GM19455 (cell line): ENCODE data around the gene CCDC88B.
A peak's percentile ranks its signal among the peaks of the same experiment; 100 is the strongest.

Source experiments
- ATAC-seq: cut with Tn5 transposase; IDR thresholded peaks from one replicate; pipeline ENCODE4 v1.9.1; 2021; ENCODE audit not compliant: unreplicated experiment

CCDC88B gene, protein sequence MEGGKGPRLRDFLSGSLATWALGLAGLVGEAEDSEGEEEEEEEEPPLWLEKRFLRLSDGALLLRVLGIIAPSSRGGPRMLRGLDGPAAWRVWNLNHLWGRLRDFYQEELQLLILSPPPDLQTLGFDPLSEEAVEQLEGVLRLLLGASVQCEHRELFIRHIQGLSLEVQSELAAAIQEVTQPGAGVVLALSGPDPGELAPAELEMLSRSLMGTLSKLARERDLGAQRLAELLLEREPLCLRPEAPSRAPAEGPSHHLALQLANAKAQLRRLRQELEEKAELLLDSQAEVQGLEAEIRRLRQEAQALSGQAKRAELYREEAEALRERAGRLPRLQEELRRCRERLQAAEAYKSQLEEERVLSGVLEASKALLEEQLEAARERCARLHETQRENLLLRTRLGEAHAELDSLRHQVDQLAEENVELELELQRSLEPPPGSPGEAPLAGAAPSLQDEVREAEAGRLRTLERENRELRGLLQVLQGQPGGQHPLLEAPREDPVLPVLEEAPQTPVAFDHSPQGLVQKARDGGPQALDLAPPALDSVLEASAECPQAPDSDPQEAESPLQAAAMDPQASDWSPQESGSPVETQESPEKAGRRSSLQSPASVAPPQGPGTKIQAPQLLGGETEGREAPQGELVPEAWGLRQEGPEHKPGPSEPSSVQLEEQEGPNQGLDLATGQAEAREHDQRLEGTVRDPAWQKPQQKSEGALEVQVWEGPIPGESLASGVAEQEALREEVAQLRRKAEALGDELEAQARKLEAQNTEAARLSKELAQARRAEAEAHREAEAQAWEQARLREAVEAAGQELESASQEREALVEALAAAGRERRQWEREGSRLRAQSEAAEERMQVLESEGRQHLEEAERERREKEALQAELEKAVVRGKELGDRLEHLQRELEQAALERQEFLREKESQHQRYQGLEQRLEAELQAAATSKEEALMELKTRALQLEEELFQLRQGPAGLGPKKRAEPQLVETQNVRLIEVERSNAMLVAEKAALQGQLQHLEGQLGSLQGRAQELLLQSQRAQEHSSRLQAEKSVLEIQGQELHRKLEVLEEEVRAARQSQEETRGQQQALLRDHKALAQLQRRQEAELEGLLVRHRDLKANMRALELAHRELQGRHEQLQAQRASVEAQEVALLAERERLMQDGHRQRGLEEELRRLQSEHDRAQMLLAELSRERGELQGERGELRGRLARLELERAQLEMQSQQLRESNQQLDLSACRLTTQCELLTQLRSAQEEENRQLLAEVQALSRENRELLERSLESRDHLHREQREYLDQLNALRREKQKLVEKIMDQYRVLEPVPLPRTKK (N-terminal part only)

GRCh38 chr11:64339754-64340408, at the start of gene CCDC88B:
Gene CCDC88B, plus strand, starts transcription at chr11:64340204. Its CDS starts 63 bp downstream, at chr11:64340267.
- ATAC-seq: peak; percentile 49

GRCh38 chr11:64290352-64291261, 49.4 kb upstream of the CCDC88B start:
- ATAC-seq: no peak

DNA sequence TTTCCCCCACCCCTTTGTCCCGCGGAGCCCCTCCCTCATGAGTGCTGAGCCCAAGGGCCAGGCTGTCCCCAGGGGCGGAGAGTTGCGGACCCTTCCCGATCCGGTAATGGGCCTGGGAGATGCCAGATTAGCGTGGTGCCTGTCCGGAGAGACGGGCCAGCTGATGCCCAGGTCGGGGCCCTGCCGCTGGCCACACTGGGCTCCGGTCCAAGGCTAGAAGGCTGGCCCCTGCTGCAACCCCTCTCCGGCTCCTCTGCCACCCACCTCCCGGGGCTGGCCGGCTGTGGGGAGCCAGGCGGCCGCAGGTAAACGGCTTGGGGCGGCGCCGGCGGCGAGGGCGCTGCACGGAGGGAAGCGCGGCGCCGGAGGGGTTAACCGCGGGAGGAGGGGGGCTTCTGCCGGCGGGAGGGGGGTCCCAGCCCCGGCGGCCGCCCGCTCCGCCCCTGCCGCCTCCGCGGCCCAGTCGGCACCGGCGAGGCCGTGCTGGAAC, 48.7 kb upstream of the CCDC88B start, which contains the start of gene KCNK4:
KCNK4 (plus strand) TSS at position 41 of the 490 bp plus-strand sequence. CDS start 1,717 bp downstream, outside the sequence.
- no peak for ATAC-seq

DNA sequence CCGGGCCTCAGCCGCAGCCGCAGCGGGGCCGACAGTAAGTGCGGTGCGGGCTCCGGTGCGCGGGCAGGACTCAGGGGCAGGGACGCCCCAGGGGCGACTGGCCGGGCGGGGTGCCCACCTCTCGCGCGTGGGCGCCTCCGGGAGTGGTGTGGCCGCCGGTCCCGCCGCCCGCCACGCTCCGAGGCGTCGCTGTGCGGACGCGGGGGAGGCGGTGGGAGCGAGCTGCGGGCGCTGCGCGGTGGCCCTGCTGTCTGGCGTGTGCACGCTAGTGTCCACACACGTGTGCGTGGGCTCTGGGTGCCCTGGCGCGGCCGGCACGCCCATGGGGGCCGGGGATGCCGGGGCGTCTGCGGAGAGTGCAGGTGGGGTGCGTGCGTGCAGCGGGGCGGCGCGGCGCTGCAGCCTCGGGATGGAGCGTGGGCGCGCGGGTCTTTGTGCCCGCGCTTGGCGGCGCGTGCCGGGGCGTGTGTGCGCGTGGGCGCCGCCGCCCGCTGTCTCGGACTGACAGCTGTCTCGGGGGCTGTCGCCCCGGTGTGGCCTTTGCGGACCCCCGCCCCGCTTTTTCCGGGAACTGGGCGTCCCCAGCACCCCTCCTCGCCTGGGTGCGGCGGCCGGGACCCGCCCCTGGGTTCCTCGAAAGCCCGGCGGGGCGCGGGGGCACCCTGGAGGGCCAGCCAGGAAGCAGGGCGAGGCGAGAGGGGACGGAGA, 48.1 kb upstream of the CCDC88B start:
- ATAC-seq: no peak

DNA sequence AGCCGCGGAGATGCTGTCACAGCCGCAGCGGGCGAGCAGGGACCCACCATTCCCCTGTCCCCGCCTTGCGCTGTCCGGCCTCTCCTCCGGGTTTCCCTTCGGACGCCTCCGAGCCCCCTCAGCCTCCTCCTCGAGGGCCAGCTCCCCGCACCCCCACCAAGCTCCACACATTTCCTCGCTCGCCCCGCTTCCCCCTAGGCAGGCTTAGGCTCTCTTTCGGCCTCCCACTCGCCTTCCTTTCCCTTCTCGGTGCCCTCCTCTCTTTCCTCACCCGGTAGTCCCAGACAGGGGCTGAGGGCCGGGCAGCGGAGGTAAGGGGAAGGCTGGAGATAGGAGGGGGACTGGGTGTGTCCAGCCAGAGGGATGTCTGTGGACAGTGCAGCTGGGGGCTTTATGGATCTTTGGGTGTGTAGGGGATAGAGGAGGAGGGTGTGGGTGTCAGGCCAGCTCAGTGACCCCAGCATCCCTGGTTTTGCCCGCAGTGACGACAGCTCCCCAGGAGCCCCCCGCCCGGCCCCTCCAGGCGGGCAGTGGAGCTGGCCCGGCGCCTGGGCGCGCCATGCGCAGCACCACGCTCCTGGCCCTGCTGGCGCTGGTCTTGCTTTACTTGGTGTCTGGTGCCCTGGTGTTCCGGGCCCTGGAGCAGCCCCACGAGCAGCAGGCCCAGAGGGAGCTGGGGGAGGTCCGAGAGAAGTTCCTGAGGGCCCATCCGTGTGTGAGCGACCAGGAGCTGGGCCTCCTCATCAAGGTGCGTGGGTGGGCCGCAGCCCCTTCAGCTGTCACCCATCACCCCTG, 47.3 kb upstream of the CCDC88B start:
- no peak for ATAC-seq

- no peak for ATAC-seq
Measured at GRCh38 chr11:64294774-64295173, 45.2 kb upstream of the CCDC88B start.

DNA sequence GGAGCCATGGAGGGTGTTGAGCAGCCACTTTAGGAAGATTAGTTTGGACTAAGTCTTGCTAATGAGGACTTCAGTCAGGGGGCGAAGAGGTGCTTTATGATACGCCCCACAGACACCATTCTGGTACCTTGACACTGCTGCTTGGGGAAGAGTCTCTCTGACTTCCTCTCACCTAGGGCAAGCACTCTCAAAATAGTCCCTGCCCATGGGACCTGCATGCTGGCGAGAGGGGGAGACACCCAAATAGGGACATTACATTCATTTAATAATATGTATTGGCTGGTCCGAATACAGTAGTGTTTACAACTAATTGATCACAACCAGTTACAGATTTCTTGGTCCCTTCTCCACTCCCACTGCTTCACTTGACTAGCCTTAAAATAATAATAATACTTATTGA, 44.2 kb upstream of the CCDC88B start:
- no peak for ATAC-seq

DNA sequence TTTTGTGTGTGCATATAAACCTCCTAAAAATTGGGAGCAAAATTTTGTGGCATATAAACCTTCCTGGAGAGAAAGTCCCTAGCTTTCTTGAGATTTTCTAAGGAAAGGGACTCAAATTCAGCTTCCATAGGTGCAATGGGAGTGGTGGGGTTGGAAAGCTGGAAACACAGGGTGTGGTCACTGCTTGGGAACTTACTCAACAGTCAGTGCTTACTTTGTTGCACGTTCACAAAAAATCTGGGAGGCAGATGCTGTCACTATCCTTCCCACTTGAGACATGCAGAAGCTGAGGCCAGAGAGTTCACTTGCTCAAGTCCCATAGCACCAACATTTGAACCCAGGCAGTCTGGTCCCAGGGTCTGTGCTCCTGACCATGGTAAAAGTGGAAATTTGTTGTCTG, 43.8 kb upstream of the CCDC88B start:
- no peak for ATAC-seq

- no peak for ATAC-seq
Measured at GRCh38 chr11:64296830-64297698, 42.9 kb upstream of the CCDC88B start.

DNA sequence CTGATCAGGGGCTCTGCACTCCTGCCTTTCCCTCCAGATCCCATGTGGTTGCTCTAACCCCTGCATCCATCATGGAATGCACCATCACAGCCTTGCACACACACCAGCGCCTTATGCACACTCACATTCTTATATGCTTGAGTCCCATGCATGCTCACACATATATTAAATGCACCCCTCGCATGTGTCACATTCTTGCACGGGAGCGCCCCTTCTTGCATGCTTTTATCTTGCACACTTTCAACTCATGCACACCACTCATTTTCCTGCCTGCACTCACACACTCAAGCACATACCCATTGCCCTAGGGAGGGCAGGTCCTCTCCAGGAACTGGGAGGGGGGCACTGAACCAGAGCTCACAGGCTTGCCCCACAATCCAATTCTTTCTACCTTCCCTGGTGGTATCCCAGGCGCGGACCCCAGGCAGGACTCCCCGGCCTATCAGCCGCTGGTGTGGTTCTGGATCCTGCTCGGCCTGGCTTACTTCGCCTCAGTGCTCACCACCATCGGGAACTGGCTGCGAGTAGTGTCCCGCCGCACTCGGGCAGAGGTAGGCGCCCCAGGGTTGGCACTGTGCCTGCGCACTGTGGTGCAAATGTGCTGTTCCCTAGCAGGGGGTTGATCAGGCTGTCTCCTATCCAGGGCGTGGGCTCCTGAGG, 42.2 kb upstream of the CCDC88B start:
- ATAC-seq: no peak

- no peak for ATAC-seq
Measured at GRCh38 chr11:64298966-64299846, 40.8 kb upstream of the CCDC88B start.

DNA sequence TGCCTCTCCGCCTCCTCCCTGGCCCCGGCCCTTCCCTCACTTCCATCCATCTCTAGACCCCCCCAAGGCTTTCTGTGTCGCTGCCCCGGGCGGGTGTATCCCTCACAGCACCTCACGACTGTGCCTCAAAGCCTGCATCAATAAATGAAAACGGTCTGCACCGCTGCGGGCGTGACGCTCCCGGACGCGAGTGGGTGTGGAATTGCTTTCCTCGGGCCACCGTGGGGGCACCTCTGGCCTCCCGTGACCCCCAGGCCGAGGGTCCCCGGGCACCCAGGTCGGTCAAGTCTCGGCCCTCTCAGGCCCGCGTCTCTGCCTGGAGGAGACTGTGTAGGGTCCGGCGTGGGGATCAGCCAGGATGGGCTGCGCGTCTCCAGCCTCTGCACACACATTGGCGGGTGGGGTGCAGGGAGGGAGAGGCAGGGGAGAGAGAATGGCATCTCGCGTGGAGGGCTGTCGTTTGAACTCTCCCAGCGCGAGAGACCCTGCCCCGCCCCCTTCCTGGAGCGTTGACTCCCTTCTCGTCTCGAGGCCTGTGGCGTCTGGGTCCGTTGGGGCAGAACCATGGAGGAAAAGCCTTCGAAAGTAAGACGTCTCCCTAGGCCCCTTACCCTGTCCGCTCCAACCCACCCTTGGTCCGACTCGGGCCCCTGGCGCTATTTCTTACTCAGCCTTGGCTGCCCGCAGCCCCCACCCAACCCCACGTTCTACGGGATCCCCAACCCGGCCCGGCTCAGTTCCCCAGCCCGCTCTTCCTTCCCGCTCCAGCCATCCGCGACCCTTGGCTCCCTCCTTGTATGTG, 40.0 kb upstream of the CCDC88B start, which contains the start of gene CATSPERZ:
CATSPERZ (plus strand) TSS at position 512 of the 802 bp plus-strand sequence; CDS start at position 565, 53 bp downstream.
- no peak for ATAC-seq

- ATAC-seq: no peak
Measured at GRCh38 chr11:64303109-64304031, 36.6 kb upstream of the CCDC88B start.

- no peak for ATAC-seq
Measured at GRCh38 chr11:64304032-64304315, 36.0 kb upstream of the CCDC88B start.
